ENCODE measurements around the gene ISX. TPM values are rescaled to one million over a fixed set of nuclear protein-coding genes. Genes with fewer than 3 reads are reported as not detected.
"Not testable (repeated sequence)": the region's sequence is repeated elsewhere in the genome, so short reads cannot be mapped to it uniquely, and the experiment has no call there.

ISX gene
- total RNA-seq, 1 donor from 2014 or later: 4.0 TPM

DNA sequence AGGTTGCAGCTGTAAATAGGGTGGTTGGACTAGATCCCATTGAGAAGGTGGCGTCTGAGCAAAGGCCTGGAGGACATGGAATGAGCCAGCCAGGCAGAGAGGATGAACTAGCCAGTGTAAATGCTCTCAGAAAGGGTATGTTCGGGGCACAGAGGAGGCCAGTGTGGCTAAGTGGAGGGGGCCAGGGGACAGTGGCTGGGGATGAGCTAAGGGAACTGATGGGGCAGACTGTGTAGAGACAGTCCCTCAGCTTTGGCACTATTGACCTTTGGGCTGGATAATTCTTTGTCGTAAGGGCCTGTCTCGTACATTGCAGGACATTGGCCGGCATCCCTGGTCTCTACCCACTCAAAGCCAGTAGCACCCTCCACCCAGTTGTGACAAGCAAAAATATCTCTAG is 43.7 kb upstream of the ISX start:
- peaks cover 13% of the 10 kb centered on the region for H3K4me1 Mint-ChIP-seq (ENCODE audit: unreplicated experiment)
- H3K4me3 Mint-ChIP-seq: no peak overlapping the region
- TF ChIP-seq CTCF (conservative IDR thresholded peaks at IDR 0.05): no peak
- peaks cover 30% of the 10 kb centered on the region for H3K27me3 Mint-ChIP-seq
- no peaks in the 10 kb centered on the region for H3K9me3 Mint-ChIP-seq
- H3K27ac Mint-ChIP-seq: no peak overlapping the region
- H3K36me3 Mint-ChIP-seq: no peaks in the 10 kb centered on the region
- DNase-seq (ENCODE audit: extremely low spot score, unreplicated experiment): no peak

DNA sequence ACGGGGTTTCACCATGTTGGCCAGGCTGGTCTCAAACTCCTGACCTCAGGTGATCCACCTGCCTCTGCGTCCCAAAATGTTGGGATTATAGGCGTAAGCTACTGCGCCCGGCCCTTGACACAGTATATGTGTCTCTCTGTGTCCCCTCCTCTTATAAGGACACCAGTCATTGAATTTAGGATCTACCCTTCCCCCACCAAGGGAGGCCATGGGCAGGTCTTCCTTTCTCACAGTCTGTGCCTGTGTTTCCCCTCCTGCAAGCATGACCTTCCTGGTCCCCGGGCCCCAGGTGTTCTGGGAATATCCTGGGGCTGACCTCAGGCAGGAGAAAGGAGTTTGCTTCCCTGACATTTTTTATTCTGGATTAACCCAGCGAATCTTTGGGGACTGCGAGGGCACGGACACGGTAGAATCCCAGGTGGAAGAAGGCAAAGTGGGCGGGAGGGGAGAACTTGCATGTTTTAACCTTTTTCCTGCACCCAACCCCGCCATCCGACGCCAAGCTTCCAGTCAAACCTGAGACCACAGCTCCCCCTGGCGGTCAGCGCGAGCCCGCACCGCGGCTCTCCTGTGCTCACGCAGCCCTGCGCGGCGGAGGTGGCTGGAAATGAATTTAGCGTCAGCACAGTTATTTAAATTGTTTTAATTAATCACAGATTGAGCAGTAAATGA is 42.1 kb upstream of the ISX start:
- peak; percentile 98 for TF ChIP-seq CTCF (conservative IDR thresholded peaks at IDR 0.05)
- Mint-ChIP-seq H3K4me3 (peak overlapping the region; percentile 23), H3K4me1 (ENCODE audit: unreplicated experiment) (peaks cover 13% of the 10 kb centered on the region), H3K9me3 (no peaks in the 10 kb centered on the region), H3K27me3 (peaks cover 42% of the 10 kb centered on the region), H3K27ac (no peak overlapping the region), H3K36me3 (no peaks in the 10 kb centered on the region)
- peak; percentile 88 for DNase-seq (ENCODE audit: extremely low spot score, unreplicated experiment)

GRCh38 chr22:35024364-35024692 is 41.6 kb upstream of the ISX start:
- Mint-ChIP-seq H3K9me3 (no peaks in the 10 kb centered on the region), H3K27ac (no peak overlapping the region), H3K4me3 (peak overlapping the region; percentile 23), H3K36me3 (no peaks in the 10 kb centered on the region), H3K4me1 (ENCODE audit: unreplicated experiment) (peaks cover 13% of the 10 kb centered on the region), H3K27me3 (peaks cover 44% of the 10 kb centered on the region)
- DNase-seq (ENCODE audit: extremely low spot score, unreplicated experiment): no peak
- peak; percentile 35 for TF ChIP-seq CTCF (conservative IDR thresholded peaks at IDR 0.05)

DNA sequence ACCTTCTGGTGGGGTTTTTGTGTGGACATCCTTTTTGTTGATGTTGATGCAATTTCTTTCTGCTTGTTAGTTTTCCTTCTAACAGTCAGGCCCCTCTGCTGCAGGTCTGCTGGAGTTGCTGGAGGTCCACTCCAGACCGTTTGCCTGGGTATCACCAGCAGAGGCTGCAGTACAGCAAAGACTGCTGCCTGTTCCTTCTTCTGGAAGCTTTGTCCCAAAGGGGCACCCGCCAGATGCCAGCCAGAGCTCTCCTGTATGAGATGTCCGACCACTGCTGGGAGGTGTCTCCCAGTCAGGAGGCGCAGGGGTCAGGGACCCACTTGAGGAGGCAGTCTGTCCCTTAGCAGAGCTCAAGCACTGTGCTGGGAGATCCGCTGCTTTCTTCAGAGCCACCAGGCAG is 35.8 kb upstream of the ISX start:
- not testable (repeated sequence) for H3K36me3 Mint-ChIP-seq; H3K4me1 Mint-ChIP-seq (ENCODE audit: unreplicated experiment); H3K4me3 Mint-ChIP-seq; DNase-seq (ENCODE audit: extremely low spot score, unreplicated experiment); H3K27ac Mint-ChIP-seq; H3K9me3 Mint-ChIP-seq
- H3K27me3 Mint-ChIP-seq: peaks cover 34% of the 10 kb centered on the region

DNA sequence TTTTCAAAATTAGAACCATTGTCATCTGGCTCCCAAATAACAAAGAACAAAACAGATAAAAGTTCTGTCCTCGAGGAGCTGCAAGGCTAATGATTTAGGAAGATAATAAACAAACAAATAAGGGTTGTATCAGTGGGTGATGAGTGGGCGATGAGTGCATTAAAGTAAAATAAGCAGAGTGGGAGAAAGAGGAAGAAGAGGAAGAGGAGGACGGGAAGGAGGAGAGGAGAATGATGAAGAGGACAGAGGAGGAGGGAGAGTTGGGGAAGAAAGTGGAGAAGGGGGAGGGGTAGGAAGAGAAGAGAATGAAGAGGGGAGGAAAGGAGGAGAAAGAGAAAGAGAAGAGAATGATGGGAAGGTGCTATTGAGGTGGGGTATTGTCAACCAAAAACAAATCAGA is 33.4 kb upstream of the ISX start:
- TF ChIP-seq CTCF (conservative IDR thresholded peaks at IDR 0.05): no peak
- Mint-ChIP-seq H3K4me1 (ENCODE audit: unreplicated experiment) (peaks cover 5% of the 10 kb centered on the region), H3K36me3 (no peaks in the 10 kb centered on the region), H3K4me3 (no peak overlapping the region), H3K27me3 (peaks cover 24% of the 10 kb centered on the region), H3K9me3 (no peaks in the 10 kb centered on the region), H3K27ac (no peak overlapping the region)
- DNase-seq (ENCODE audit: extremely low spot score, unreplicated experiment): no peak

GRCh38 chr22:35033635-35034296 is 32.2 kb upstream of the ISX start:
- Mint-ChIP-seq H3K9me3 (no peaks in the 10 kb centered on the region), H3K27ac (no peak overlapping the region), H3K4me3 (no peak overlapping the region), H3K27me3 (peaks cover 16% of the 10 kb centered on the region), H3K36me3 (no peaks in the 10 kb centered on the region), H3K4me1 (ENCODE audit: unreplicated experiment) (peaks cover 5% of the 10 kb centered on the region)
- no peak for TF ChIP-seq CTCF (conservative IDR thresholded peaks at IDR 0.05)
- DNase-seq (ENCODE audit: extremely low spot score, unreplicated experiment): no peak
